GM10248 (cell line): ENCODE results near the gene NFKBIE.
"Not testable (repeated sequence)": the region's sequence is repeated elsewhere in the genome, so short reads cannot be mapped to it uniquely, and the experiment has no call there.

ENCODE experiments used
- CTCF ChIA-PET: fragments of 300-600 bp; sonication (Branson Sonifier 250); formaldehyde crosslinking; extraction: SDS; loops from one replicate; lab custom pipeline; 2021; ENCODE audit warnings: antibody characterized with exemption; lab: Yijun Ruan, JAX
- POLR2A ChIA-PET: fragments of 350-650 bp; sonication (Branson Sonifier 250); formaldehyde crosslinking; extraction: SDS; loops from one replicate; lab custom pipeline; 2020; ENCODE audit warnings: antibody characterized with exemption; lab: Yijun Ruan, JAX
- DNase-seq: peaks from one replicate; pipeline ENCODE4 v3.0.0; 2012; ENCODE audit errors: extremely low spot score
- CTCF ChIP-seq: IDR thresholded peaks from 2 replicates; pipeline ENCODE4 v1.5.1; 2012; ENCODE audit warnings: mild to moderate bottlenecking, low read depth; ENCODE audit errors: extremely low read depth, missing control alignments, control extremely low read depth

Gene NFKBIE

GRCh38 chr6:44265007-44265721, at the start of gene NFKBIE:
TSS of gene NFKBIE (minus strand) at chr6:44265551. CDS start at chr6:44265346, 205 bp downstream.
- DNase-seq: peak; percentile 94
- POLR2A ChIA-PET: interaction anchor here (1.6 kb wide), 1 partner anchor 18 kb away, joined by 8 read pairs; the partner anchor contains the start of gene HSP90AB1
- peak; percentile 73 for TF ChIP-seq CTCF
- CTCF ChIA-PET: interaction anchor here (1.1 to 7.3 kb wide), 4 partner anchors 12 to 92 kb away, joined by 4 to 182 read pairs (median 74); partner anchors contain the start of gene AARS2

GRCh38 chr6:44314657-44315056, 49.3 kb upstream of the NFKBIE start:
- CTCF ChIA-PET: interaction anchor here (0.9 to 5.3 kb wide), 18 partner anchors 8 to 153 kb away, joined by 3 to 45 read pairs (median 6); partner anchors contain the start of genes SLC35B2 and SPATS1
- POLR2A ChIA-PET, DNase-seq: not testable (repeated sequence)

GRCh38 chr6:44312901-44313788, 47.8 kb upstream of the NFKBIE start, which contains the start of gene AARS2:
TSS of gene AARS2 (minus strand) at chr6:44313347. CDS start at chr6:44313323, 24 bp downstream.
- TF ChIP-seq CTCF: peak; percentile 95
- ChIA-PET POLR2A (interaction anchor here (0.7 to 0.8 kb wide), 2 partner anchors 14 to 66 kb away, joined by 3 read pairs; partner anchors contain the start of gene HSP90AB1), CTCF (interaction anchor here (0.6 to 13.1 kb wide), 34 partner anchors 10 to 588 kb away, joined by 3 to 182 read pairs (median 4); partner anchors contain the start of genes CDC5L, NFKBIE, SLC35B2 and SPATS1)
- DNase-seq: peak; percentile 91

- no peak for TF ChIP-seq CTCF
- ChIA-PET POLR2A (no interaction called here), CTCF (interaction anchor here (0.8 to 13.1 kb wide), 9 partner anchors 9 to 215 kb away, joined by 3 to 182 read pairs (median 21); partner anchors contain the start of genes NFKBIE and TMEM151B)
- no peak for DNase-seq
Observed at GRCh38 chr6:44311767-44312166, 46.4 kb upstream of the NFKBIE start.

GRCh38 chr6:44311304-44311703, 46.0 kb upstream of the NFKBIE start:
- DNase-seq: no peak
- no peak for TF ChIP-seq CTCF
- ChIA-PET POLR2A (no interaction called here), CTCF (interaction anchor here (0.8 to 13.1 kb wide), 8 partner anchors 9 to 215 kb away, joined by 3 to 182 read pairs (median 26); partner anchors contain the start of genes NFKBIE and TMEM151B)

- ChIA-PET POLR2A (no interaction called here), CTCF (interaction anchor here (1.4 to 13.1 kb wide), 5 partner anchors 9 to 77 kb away, joined by 3 to 182 read pairs (median 8); partner anchors contain the start of genes NFKBIE and TMEM151B)
- DNase-seq: no peak
- TF ChIP-seq CTCF: no peak
Observed at GRCh38 chr6:44310241-44310640, 44.9 kb upstream of the NFKBIE start.
